GM21723 (cell line): ENCODE results near the gene PDLIM4.

ENCODE experiments used
- ATAC-seq: cut with Tn5 transposase; IDR thresholded peaks from one replicate; pipeline ENCODE4 v1.9.1; 2021; ENCODE audit warnings: mild to moderate bottlenecking, moderate library complexity; ENCODE audit not compliant: unreplicated experiment

Gene PDLIM4

GRCh38 chr5:132257131-132258101 is at the start of gene PDLIM4:
PDLIM4 (plus strand) TSS chr5:132257696; CDS start chr5:132257735, 39 bp downstream.
- ATAC-seq: no peak

GRCh38 chr5:132207778-132208177 is 49.7 kb upstream of the PDLIM4 start:
- ATAC-seq: no peak

- ATAC-seq: no peak
Observed at GRCh38 chr5:132209131-132209530, 48.4 kb upstream of the PDLIM4 start.

GRCh38 chr5:132209901-132210545 is 47.5 kb upstream of the PDLIM4 start:
- no peak for ATAC-seq

- no peak for ATAC-seq
Observed at GRCh38 chr5:132210944-132211343, 46.6 kb upstream of the PDLIM4 start.

GRCh38 chr5:132211787-132212186 is 45.7 kb upstream of the PDLIM4 start:
- ATAC-seq: no peak

GRCh38 chr5:132213666-132214065 is 43.8 kb upstream of the PDLIM4 start:
- no peak for ATAC-seq

- no peak for ATAC-seq
Observed at GRCh38 chr5:132214491-132214890, 43.0 kb upstream of the PDLIM4 start.

- no peak for ATAC-seq
Observed at GRCh38 chr5:132215329-132215728, 42.2 kb upstream of the PDLIM4 start.

- ATAC-seq: no peak
Observed at GRCh38 chr5:132218321-132218720, 39.2 kb upstream of the PDLIM4 start.

GRCh38 chr5:132219289-132219970 is 38.1 kb upstream of the PDLIM4 start:
- no peak for ATAC-seq

- no peak for ATAC-seq
Observed at GRCh38 chr5:132219981-132220380, 37.5 kb upstream of the PDLIM4 start.

GRCh38 chr5:132220491-132220890 is 37.0 kb upstream of the PDLIM4 start:
- no peak for ATAC-seq

- no peak for ATAC-seq
Observed at GRCh38 chr5:132221781-132222648, 35.5 kb upstream of the PDLIM4 start.

GRCh38 chr5:132222649-132223038 is 34.9 kb upstream of the PDLIM4 start:
- ATAC-seq: peak; percentile 51

- no peak for ATAC-seq
Observed at GRCh38 chr5:132223861-132224260, 33.6 kb upstream of the PDLIM4 start.

GRCh38 chr5:132224716-132225115 is 32.8 kb upstream of the PDLIM4 start:
- no peak for ATAC-seq

- ATAC-seq: no peak
Observed at GRCh38 chr5:132225165-132226032, 32.1 kb upstream of the PDLIM4 start.

- no peak for ATAC-seq
Observed at GRCh38 chr5:132226516-132227234, 30.8 kb upstream of the PDLIM4 start.
